A204.1 (cell line): Measurements from ENCODE around the gene SF1.

Experiments used
- FAIRE-seq: peaks from 2 replicates; lab custom pipeline; 2012; peaks lifted over from hg19 to GRCh38; lab: Jason Lieb, UNC

SF1 gene

DNA sequence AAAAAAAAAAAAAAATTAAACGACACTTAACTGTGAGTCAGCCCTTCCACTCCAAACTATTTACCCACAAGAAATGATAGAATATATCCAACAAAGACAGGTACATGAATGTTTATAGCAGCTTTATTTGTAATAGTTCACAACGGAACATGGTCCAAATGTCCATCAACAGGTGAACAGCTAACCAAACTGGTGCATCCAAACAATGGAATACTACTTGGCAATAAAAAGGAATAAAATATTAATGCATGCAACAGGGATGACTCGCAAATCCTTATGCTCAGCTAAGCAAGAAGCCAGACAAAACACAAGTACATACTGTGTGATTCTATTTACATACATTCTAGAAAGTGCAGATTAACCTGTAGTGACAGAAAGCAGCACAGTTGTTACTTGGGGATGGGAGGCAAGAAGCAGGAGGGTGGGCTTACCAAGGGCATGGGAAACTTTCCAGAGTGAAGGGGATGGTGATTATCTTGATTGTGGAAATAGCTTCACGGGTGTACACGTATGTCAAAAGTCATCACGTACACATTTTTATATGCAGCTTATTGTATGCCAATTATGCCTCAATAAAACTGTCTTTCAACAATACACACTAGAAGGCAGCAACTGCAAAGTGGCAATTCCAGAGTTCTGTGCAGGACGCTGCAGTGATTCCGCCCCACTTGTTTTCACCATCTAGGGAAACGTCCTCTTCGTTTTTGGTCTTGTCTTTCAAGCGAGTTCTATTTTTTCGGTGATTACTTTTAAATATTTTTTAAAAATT, 6.7 kb upstream of the SF1 start:
- FAIRE-seq: no peak

DNA sequence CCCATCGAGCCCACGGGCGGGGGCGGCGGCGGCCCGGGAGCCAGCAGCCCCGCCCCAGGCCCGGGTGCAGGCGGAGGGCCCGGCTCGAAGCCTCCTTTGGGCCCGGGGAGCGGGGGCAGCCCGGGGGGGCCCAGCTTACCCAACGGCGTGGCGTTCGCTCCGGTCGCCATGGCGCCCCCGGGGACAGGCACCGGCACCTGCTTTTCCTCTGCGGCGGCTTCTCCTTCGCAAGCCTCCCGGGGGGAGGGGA, 194 bp downstream of the SF1 start:
- no peak for FAIRE-seq

DNA sequence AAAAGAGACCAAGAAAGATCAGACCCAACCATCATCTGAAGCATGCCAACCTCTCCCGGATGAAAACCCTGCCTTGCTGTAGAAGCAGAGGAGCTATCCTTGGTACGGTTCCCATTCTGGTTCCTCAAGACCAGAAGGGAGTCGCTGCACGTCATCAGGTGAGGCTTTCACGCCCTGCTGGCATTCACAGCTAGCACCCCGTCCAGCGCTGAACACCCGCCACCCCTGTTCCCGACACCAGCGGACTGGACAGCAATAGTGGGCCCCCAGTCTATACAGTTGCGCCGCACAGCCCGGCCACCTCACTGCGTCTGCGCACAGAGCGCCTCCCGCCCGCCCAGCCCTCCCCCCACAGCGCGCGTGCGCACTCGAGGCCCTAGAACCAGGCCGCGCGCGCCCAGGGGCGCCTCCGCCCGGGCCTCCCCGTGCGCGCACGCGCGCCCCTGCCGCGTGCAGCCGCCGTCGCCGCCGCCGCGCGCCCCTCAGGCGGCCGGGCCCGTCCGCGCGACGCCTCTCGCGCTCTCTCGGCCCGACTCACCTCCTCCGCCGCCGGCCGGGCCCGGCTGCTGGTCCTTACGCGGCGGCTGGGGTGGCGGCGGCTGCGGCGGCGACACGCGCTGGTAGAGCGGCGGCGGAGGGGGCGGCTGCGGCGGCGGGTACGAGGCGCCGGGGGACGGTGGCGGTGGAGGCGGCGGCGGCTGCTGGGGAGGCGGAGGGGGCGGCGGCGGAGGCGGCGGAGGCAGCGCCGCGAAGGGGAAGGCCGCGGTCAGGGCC, 706 bp downstream of the SF1 start:
- no peak for FAIRE-seq

DNA sequence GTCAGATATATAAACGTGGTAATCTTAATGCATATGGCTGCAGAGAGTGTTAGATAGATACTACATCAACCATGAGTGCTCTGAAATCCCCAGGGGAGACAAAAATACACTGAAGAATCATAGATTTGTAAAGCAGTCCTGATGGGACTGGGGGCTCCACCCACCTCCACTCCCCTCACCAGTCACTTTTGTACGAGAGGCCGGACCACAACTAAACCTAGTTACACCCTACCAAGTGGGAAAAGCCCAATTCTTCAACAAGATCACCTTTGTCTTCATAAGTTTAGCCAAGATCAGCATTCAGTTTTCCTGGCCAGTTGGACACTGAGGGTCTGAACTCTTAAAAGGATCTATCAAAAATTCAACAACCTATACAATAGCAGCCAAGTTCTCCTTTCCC, 1.5 kb downstream of the SF1 start:
- no peak for FAIRE-seq

DNA sequence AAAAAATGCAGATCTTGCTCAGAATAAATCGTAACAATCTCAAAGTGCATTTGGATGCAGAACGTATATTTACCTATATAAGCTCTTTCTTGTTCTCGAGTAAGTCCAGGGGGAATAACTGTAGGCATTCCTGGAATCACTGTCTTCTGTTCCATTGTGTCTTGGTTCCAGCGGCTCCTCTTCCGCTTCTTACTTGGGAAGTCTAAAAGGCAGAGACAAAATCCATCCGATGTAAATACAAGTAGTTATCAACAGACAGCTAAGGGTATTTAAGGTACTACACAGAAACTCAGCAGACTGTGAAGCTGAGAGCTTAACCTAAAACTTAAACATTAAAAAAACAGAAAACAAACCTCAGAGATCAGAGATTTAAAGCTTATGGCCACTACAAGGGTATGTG, 1.9 kb downstream of the SF1 start:
- FAIRE-seq: no peak

DNA sequence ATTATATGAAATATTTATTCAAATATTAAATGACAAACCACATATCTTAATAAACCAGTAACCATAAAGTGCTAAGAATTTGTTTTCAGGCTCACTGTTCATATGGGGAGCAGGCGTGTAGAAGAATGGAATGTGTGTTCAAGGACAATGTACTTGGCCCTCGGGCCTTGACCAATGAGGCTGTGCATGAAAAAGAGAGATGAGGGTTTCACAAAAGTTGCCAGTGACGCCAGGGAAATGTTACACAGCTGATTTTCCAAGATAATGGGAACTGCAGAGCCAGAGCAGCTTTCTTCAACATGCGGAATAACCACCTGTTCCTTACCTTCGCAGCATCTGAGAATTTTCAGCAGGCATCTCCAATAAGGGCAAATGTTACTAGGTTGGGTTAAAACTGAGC, 4.2 kb downstream of the SF1 start:
- FAIRE-seq: no peak

DNA sequence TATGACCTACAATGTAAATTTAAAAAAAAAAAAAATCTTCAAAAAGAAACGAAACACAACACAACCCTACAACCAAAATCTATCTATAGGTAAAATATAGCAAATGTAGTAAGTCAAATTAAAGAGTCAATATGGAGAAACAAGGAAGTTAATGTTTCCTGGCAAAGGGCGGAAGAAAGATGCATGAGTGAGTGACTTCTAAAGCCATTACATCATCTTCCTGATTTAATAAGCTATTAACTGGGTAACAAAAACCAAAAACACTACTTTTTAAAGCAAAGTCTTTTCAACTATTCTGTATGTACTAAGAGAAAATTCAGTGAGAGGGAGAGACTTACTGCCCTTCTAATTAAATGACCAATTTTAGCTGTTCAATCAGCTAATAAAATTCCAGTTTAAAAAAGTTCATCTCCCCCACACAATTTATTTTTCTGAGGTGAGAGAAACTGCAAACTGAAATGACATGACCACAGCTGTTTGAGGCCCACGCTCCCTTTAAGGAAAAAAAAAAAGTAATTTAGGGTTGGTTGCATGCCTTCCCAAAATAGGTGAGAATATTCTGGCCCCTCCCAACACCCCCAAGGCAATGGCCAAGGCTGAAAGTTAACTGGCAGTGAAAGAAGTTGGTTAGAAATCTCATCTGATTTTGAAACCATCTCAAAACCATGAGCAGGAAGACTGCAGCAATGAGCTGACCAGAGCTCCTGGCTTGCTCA, 5.9 kb downstream of the SF1 start:
- no peak for FAIRE-seq

DNA sequence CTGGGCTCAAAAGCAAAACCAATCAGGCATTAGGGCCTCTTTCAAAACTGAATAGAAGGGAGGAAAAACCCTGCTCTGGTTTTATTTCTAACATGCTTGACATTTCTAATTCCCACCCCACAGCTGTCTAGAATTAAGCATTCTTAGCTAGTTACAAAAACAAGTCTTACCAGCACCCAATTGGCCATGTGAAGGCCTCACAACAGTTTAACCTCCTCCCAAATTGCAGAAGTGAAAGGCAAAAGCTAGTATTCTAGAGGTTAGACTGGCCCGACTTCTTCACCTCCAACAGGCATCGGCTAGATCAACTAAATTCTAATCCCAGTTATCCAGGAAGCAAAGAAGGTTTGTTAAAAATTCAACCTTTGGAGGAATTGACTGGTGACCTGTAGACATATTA, 6.5 kb downstream of the SF1 start:
- FAIRE-seq: no peak

DNA sequence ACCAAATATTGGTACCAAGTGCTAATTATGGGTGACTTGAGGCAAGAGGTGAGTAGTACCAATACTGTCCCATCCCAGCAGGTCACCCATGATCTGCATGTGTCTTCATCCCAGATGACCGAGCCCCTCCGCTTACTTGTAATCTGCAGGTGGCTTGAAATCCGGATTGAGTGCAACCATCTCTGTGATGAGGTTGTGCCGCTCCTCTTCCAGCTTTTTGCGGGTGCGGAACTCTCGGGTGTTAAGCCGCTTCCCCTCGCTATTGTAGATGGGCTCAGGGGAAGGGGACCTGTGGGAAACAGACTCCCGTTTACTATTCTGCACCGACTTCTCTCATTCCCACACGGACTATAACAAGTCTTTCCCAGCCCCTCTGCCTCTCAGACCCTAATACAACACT, 8.2 kb downstream of the SF1 start:
- no peak for FAIRE-seq

DNA sequence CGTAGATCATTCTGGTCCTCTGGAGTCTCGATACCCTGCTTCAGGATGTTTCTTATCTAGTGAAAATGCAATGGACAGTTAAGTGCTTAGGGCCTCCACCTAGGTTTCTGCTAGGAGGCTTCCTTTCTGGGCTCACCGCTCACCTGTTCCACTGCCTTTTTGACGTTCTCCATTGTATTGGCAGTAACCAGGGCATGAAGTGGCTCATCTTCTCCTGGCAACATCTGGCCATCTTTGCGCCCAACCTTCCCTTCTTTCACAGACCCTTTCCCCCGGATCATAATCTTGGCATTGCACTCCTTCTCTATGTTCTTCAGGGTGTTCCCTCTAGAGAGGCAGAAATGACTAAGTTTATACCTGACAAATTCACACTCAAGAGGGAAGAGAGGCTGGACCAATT, 9.1 kb downstream of the SF1 start:
- FAIRE-seq: no peak

DNA sequence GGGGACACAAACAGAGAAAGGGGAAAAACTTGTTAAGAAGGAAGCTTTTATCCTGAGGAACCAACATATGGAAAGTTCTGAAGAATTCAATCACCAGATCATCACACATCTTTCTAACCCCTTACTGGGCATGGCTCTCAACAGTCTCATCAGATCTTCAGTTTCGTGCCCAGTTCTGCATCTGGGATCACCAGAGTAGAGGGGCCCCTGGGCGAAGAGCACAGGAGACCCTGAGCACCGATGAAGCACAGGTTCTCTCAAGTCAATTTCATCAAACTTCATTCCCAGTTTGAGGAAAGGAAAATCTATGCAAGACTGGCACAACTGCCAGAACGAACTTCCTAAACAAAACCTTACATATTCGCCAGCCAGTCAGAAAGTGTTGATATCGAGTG, 10.0 kb downstream of the SF1 start:
- FAIRE-seq: no peak

DNA sequence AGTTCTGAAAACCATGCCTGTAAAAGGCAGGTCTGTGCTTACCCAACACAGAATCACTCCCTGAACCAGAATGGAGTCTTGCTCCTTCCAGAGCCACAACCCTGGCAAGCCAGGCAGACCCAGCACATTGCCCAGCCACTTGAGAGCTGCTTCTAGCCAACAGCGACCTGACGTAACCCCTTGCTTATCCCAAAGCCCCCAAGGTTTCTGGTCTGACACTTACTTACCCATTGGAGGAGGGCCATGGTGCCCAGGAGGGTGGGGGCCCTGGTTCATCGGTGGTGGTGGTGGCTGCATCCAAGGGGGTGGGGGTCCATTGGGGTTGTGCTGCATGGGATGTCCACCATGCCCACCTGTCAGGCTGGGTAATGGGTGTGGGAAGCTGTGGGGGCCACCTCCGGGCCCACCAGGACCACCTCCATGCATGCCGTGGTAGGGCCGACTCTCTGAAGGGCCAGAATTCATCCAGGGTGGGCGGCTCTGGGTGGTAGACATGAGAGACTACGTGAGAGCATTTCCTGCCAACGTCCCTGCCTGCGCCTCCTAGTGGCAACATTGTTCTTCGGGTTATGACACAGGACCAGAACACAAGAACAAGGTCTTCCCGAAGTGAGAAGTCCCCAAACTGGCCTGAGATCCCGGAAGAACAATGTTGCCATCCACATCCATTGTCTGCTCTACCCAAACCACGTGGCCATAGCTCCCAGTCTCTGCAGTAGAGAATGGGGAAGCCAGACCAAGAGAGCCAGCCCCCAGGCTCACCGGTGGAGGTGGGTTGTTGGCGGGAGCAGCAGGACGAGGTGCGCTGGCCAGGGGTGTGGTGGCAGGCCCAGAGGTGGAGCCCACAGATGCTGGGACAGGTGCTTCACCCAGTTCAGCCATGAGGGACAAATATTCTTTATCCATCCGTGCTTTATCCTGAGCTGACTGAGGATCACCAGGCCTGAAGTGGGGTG, 10.7 kb downstream of the SF1 start:
- no peak for FAIRE-seq

DNA sequence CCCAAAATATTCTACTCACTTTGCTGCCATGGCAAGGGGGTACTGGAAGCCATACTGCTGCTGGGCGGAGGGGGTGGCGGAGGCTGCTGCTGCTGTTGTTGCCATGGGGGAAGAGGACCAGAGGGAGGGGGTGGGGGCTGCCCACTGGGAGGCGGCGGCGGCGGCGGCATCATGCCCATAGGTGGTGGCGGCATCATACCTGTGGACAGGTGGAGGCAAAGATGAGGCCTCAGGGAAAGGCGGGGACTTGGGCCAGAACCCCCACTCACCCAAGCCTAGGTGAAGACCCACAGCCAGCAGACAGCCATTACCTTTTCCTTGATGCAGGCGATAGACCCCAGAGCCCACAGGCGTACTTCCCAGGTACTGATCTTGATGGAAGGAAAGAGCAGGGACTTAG, 11.5 kb downstream of the SF1 start:
- no peak for FAIRE-seq

DNA sequence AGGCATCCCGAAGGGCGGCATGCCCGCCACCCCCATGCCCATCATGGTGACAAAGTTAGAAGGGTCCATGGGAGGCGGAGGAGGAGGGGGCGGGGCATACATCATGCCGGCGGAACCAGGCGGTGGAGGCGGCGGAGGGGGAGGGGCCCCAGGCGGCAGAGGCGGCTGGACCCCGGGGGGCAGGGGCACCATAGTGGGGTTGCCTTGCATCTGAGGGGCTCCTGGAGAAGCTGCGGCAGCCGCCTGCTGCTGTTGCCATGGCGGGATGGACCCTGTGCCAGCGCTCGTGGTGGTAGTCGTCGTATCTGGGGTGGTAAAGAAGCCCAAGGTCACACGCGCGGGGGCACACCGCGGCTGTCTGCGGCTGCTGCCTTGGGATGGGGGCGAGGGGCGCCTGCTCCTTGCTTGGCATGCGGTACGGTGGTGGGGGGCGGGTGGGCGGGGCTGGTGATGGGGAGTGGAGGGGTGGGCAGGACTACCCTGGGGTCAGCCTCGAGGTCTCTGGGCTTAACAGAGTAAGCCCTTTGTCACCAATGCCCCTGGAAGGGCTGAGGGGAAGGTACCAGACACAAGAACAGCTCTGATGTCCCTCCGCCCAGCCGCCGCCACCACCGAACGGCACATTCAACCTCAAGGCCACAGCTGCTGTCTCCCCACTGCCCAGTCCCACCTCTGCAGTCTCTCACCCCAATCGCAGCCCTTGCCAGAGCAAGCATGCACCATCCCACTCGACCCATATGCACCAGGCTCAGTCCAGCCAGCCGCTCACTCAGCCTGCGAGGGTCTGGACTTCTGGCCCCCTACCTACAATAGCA, 12.3 kb downstream of the SF1 start:
- FAIRE-seq: no peak

DNA sequence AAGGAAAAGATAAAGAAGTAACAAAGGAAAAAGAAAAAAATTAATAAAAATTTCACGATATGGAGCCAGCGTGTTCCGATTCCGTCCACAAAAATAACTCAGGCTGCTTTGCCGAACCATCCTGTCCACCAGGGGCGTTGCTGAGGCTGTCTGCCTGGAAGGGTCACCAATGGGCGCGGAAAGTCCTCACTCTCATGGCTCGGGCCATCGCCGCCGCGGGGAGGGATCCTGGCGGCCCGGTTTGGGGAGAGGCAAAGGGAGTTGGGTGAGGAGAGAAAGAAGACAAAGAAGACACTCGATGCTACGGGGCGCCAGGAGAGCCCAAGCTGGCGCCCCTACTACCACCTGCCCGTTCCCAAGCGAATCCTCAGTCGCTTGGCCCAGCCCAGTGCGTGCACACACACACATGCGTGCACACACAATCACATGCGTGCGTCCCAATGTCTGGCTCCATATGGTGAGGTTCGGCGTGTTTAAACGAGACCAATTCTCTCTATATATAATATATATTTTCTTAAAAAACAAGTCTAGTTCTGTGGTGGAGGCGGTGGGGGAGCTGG, 13.0 kb downstream of the SF1 start:
- FAIRE-seq: no peak

DNA sequence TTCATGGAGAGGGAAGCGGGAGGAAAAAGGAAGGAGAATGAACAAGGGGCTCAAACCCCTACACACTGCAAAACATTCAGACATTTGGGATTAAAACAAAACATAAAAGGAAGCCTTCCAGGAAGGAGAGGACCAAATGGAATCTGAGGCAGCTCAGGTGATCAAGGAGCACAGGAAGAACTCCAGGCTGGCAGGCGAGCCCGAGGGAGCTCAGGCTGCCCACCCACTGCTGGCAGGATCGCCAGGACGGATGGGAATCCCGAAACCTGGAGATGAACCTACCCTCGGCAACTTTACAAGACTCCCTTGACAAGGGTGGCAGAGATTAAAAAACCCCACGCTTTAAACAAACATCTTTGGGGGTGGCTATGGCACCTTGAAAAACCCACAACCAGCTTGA, 13.6 kb downstream of the SF1 start:
- no peak for FAIRE-seq

DNA sequence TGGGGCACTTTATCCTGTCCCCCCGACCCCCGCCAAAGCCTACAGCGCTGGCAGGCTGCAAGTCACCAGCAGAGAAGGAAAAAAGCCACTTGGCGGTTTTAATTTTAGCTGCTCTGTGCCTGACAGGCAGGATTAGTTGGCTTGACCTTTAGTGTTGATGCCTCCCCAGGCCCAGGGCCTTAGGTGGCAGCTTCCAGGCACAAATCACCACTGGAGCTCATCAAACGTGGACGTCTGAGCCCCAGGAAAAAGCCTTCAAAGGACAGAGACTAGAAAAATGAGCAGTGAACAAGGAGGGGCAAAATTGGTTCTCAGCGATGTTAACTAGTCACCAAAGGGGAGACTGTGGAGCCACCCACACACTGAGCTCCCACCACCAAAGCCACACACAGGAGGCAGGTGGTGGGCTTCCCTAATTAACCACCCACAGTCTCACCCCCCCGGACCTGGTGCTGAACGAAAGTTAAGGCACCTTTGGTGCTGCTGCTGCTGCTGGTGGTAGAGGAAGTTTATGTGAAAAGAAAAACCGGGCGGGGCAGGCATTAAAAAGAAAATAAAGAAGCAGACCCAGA, 14.2 kb downstream of the SF1 start:
- FAIRE-seq: no peak

DNA sequence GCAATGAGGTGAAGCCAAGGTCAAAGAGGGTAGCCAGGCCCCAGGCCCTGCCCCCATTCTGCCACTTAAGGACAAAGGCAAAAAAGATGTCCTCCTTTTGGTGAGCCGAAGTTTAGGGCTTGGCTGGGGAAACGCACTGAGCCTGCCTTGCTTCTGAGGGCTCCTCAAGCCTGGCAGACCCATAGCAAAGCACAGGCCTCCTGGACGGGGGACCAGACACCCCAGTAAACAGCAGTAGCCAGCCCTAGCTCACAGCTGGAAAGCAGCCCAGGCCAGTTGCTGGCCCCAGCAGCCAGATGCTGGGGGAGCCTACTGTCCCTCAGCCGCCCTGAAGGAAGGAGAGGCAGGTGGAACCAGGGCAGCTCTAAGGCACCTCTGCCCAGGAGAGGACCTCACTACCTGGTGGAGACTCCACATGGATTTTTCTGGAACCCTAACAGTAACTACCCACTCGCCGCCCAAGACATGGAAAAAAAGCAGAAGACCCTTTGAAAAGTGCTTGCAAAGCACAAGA, 14.8 kb downstream of the SF1 start:
- FAIRE-seq: no peak

DNA sequence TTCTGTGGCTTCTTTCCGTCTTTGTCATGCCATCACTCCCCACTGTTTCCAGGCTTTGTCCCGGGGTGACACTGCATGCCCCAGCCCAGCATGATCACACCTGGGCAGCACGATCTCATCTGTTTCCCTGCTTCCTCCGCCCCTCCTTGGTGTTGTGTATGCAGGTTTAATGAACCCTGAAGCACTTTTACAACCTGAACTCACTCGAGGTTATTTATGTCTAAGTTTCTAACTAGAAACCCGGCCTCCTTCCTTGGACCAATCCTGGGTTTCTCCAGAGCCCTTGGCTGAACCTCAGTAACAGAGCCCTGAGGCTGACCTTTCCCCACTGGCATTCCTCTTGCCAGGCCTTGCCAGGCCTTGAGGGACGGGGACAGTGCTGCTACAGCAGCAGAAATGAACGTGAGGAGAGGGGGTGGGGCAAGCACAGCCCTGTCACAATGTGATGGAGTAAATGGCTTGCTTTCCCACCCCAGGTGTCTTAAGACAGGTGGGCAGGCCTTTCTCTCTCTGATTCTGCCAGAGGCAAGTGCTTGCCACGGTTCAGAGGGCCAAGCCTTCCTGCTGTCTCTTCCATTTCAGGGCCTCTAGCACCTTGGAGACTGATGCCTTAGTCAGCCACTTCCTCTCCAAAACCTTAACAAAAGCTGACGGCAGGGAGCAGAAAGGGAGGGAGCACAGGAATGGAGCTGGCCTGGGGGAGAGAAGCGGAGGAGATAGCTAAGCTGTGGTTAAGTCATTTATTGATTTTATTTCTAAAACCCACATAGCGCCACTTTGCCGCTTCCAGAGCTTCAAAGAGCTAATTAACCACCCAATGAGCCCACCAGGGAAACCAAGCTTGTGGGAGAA, 15.4 kb downstream of the SF1 start:
- FAIRE-seq: no peak

DNA sequence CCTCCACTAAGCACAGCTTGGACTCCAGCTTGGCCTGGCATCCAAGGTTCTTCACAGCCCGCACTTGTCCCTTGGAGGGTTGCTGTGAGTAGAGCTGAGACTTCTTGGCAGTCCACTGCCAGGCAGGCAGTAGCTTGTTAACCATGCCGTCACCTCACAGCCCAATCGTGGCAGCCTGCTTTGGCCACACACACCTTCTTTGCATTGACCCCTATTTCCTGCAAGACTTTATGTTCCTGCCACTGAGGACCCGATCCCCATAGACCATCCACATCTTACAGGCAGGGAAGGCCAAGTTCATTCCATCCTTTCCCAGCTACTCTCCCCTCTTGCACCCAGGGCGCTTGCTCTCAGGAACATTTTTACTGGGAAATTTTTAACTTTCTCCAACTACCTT, 16.1 kb downstream of the SF1 start:
- FAIRE-seq: no peak
